Thoracic aorta (tissue), 2 donors: ENCODE data around the gene ZNF519. TPM values are rescaled to one million over a fixed set of nuclear protein-coding genes. Genes with fewer than 3 reads are reported as not detected.

ENCODE experiments used
- ATAC-seq: fragments of 150-250 bp; one replicate; pipeline ENCODE4 v1.8.0; 2017; ENCODE audit warnings: low read depth; ENCODE audit not compliant: insufficient number of reproducible peaks, low FRiP score
- DNase-seq: peaks from one replicate; pipeline ENCODE4 v3.0.0-alpha.2; 2020; ENCODE audit warnings: low spot score
- H3K27ac ChIP-seq, 2 donors: fragments of 200-600 bp; sonication (generic); 1 replicate in 1 of 2; 2 replicates in 1 of 2; pipeline ENCODE4 v1.5.1; 2016; ENCODE audit warnings: mild to moderate bottlenecking in 2 of 2, moderate library complexity in 2 of 2
- H3K27me3 ChIP-seq: fragments of 200-600 bp; sonication (generic); replicated peaks from 2 replicates; pipeline ENCODE4 v1.6.0; 2016; ENCODE audit warnings: mild to moderate bottlenecking; ENCODE audit not compliant: insufficient read depth
- H3K36me3 ChIP-seq: fragments of 200-600 bp; sonication (generic); one replicate; pipeline ENCODE4 v1.5.1; 2016
- H3K4me1 ChIP-seq, 2 donors: fragments of 200-600 bp; sonication (generic); 1 replicate in 1 of 2; 2 replicates in 1 of 2; pipeline versions ENCODE4 v1.5.1 to v1.6.0; 2016; ENCODE audit warnings: low read depth in 2 of 2, mild to moderate bottlenecking in 1 of 2; ENCODE audit not compliant: control insufficient read depth in 1 of 2
- H3K4me3 ChIP-seq: fragments of 200-600 bp; sonication (generic); 2 replicates; pipeline ENCODE4 v1.5.1; 2016; ENCODE audit warnings: mild to moderate bottlenecking
- H3K9me3 ChIP-seq: fragments of 200-600 bp; sonication (generic); 2 replicates; pipeline ENCODE4 v1.5.1; 2016
- CTCF ChIP-seq: fragments of 200-600 bp; sonication (generic); IDR thresholded peaks from one replicate; pipeline ENCODE4 v1.5.1; 2019; ENCODE audit warnings: antibody characterized with exemption
- total RNA-seq, 2 donors: library from RNA; depleted of rRNA; stranded (reverse); fragments of >200 nt; gene quantifications; one replicate each; pipeline versions ENCODE4 v1.1.0 to v1.2.3, GENCODE V29; 2016

Gene ZNF519
- total RNA-seq, 2 donors from 2014 or later = 1.7 to 10.4 TPM

GRCh38 chr18:14085770-14086457, 46.3 kb downstream of the ZNF519 start:
- Histone ChIP-seq H3K36me3 (no peaks in the 10 kb centered on the region), H3K9me3 (no peaks in the 10 kb centered on the region), H3K4me3 (no peak overlapping the region), H3K27ac (no peak overlapping the region), H3K27me3 (no peaks in the 10 kb centered on the region), H3K4me1 (no peaks in the 10 kb centered on the region)
- DNase-seq = no peak
- no peak for ATAC-seq
- no peak for TF ChIP-seq CTCF

- DNase-seq (no peak), ATAC-seq (no peak)
- no peak for TF ChIP-seq CTCF
Measured at GRCh38 chr18:14075196-14075595, 57.0 kb downstream of the ZNF519 start.

GRCh38 chr18:14074187-14074586, 58.0 kb downstream of the ZNF519 start:
- Histone ChIP-seq H3K4me1 (no peaks in the 10 kb centered on the region), H3K4me3 (no peak overlapping the region), H3K9me3 (no peaks in the 10 kb centered on the region), H3K27ac (no peak overlapping the region), H3K36me3 (no peaks in the 10 kb centered on the region), H3K27me3 (no peaks in the 10 kb centered on the region)
- DNase-seq = no peak
- ATAC-seq = no peak
- no peak for TF ChIP-seq CTCF

More at GRCh38 chr18:14075196-14075595, 57.0 kb downstream of the ZNF519 start:
- H3K4me1 ChIP-seq = no peaks in the 10 kb centered on the region
- no peaks in the 10 kb centered on the region for H3K9me3 ChIP-seq
- H3K27ac ChIP-seq = no peak overlapping the region
- H3K27me3 ChIP-seq = no peaks in the 10 kb centered on the region
- H3K36me3 ChIP-seq = no peaks in the 10 kb centered on the region
- no peak overlapping the region for H3K4me3 ChIP-seq

- ATAC-seq = no peak
- no peak for TF ChIP-seq CTCF
- H3K9me3 ChIP-seq = peaks cover 5% of the 10 kb centered on the region
- no peaks in the 10 kb centered on the region for H3K27me3 ChIP-seq
- H3K4me3 ChIP-seq = no peak overlapping the region
- H3K4me1 ChIP-seq = no peaks in the 10 kb centered on the region
- DNase-seq = no peak
- no peaks in the 10 kb centered on the region for H3K36me3 ChIP-seq
- no peak overlapping the region for H3K27ac ChIP-seq
Measured at GRCh38 chr18:14053661-14054060, 78.6 kb downstream of the ZNF519 start.

Other genes with a start within 250 kb of the ZNF519 start
- not detected for gene MC2R, start 216.9 kb downstream of the ZNF519 start, total RNA-seq